Measurements from ENCODE around the gene EFHD2.
"Not testable (repeated sequence)": the region's sequence is repeated elsewhere in the genome, so short reads cannot be mapped to it uniquely, and the experiment has no call there.

The EFHD2 gene

GRCh38 chr1:15434739-15435138 is 25.1 kb downstream of the EFHD2 start:
- DNase-seq: not testable (repeated sequence)

- DNase-seq: no peak
These were observed 25.8 kb downstream of the EFHD2 start for GRCh38 chr1:15435239-15436077.

- no peak for DNase-seq
These were observed 27.3 kb downstream of the EFHD2 start for GRCh38 chr1:15436881-15437442.

- no peak for DNase-seq
These were observed 29.6 kb downstream of the EFHD2 start for GRCh38 chr1:15439325-15439724.

GRCh38 chr1:15440357-15440756 is 30.7 kb downstream of the EFHD2 start:
- DNase-seq: no peak

- no peak for DNase-seq
These were observed 31.6 kb downstream of the EFHD2 start for GRCh38 chr1:15441247-15441646.

- DNase-seq: no peak
These were observed 32.4 kb downstream of the EFHD2 start for GRCh38 chr1:15442119-15442518.

- no peak for DNase-seq
These were observed 33.1 kb downstream of the EFHD2 start for GRCh38 chr1:15442759-15443158.

GRCh38 chr1:15443281-15443680 is 33.6 kb downstream of the EFHD2 start:
- no peak for DNase-seq

- DNase-seq: no peak
These were observed 35.0 kb downstream of the EFHD2 start for GRCh38 chr1:15444468-15445389.

- DNase-seq: no peak
These were observed 35.9 kb downstream of the EFHD2 start for GRCh38 chr1:15445390-15446122.

GRCh38 chr1:15446212-15446611 is 36.5 kb downstream of the EFHD2 start:
- DNase-seq: no peak

GRCh38 chr1:15448877-15449462 is 39.3 kb downstream of the EFHD2 start:
- no peak for DNase-seq

- no peak for DNase-seq
These were observed 39.9 kb downstream of the EFHD2 start for GRCh38 chr1:15449567-15449966.

GRCh38 chr1:15451014-15451722 is 41.5 kb downstream of the EFHD2 start:
- DNase-seq: no peak

GRCh38 chr1:15452216-15452615 is 42.5 kb downstream of the EFHD2 start:
- DNase-seq: no peak

- no peak for DNase-seq
These were observed 43.3 kb downstream of the EFHD2 start for GRCh38 chr1:15452866-15453571.

GRCh38 chr1:15453734-15454133 is 44.0 kb downstream of the EFHD2 start:
- DNase-seq: no peak

GRCh38 chr1:15454256-15454655 is 44.6 kb downstream of the EFHD2 start:
- DNase-seq: no peak

- DNase-seq: no peak
These were observed 45.8 kb downstream of the EFHD2 start for GRCh38 chr1:15455522-15455921.

- no peak for DNase-seq
These were observed 46.7 kb downstream of the EFHD2 start, which contains the start of gene CELA2A for GRCh38 chr1:15456313-15456954. TSS of gene CELA2A (plus strand) at chr1:15456732. CDS start at chr1:15456754, 22 bp downstream.

Measured in NCI-H187 treated with DMSO at 0.1 percent for 48 hours (cell line).